ENCODE measurements around the gene PHC2. TPM values are rescaled to one million over a fixed set of nuclear protein-coding genes. Genes with fewer than 3 reads are reported as not detected.

The PHC2 gene
- total RNA-seq, 2 experiments from 2014 or later, result 37.7 to 39.5 TPM

GRCh38 chr1:33397125-33397506, 33.8 kb downstream of the PHC2 start:
- POLR2A ChIA-PET, result no interaction called here
- no peak for DNase-seq

DNA sequence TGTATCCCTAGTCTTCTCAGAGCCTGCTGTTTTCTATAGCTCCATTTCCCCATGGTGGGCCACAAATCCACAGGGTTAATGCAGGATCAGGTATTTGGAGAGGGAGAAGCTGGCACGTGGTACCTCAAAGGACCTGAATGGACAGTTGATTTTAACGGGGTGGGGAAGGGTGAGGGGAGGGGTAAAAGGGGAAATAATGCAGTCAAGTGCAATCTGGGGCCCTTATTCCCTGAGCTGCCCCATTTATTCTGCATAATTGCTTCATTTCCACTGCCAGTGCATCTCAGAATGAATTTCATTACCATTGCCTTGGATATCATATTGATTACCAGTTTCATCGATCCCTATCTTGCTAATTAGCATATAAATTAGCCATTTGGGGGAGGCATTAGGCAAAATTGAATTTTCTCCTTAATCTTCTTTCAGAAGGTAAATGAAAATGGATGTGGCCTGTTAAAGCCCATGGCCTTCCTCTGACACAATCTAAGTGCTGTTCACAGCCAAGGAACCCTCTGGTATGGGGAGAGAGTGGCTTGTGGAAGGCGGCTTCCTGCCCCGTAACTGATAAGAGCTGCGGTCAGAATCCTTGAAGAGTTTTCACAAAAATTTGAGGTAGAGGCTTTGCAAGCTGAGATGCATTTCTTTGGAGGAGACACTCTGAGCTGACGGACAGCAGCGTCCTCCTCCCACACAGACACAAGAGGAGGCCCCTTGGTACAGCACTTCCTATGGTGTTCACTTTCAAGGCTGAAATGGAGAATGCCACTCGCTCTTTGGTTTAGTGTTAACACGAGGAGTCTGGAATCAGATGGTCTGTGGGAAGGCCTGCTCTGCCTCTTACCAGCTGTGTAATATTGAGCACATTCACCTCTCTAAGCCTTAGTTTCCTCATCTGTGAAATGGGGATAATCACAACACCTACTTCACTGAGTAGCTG, 34.4 kb downstream of the PHC2 start:
- Histone ChIP-seq H3K4me1 (ENCODE audit: insufficient read depth, low read length) (peaks cover 6% of the 10 kb centered on the region), H3K4me3 (ENCODE audit: low read length) (no peak overlapping the region), H3K27me3 (ENCODE audit: control insufficient read depth in 1 of 2, insufficient read depth in 2 of 2, low read length in 2 of 2) (no peaks in the 10 kb centered on the region), H3K36me3 (ENCODE audit: insufficient read depth, low read length) (no peaks in the 10 kb centered on the region), H3K9me3 (ENCODE audit: control insufficient read depth in 1 of 2, insufficient read depth in 1 of 2, low read length in 2 of 2) (no peaks in the 10 kb centered on the region), H3K27ac (ENCODE audit: low read depth in 1 of 2, low read length in 2 of 2) (no peak overlapping the region)
- intact Hi-C loops (cut with DNase I, micrococcal nuclease), result no loop called here
- no peaks in the 10 kb centered on the region for H3K9me3 Mint-ChIP-seq
- ChIA-PET POLR2A (no interaction called here), CTCF (no interaction called here)
- H3K4me1 Mint-ChIP-seq (ENCODE audit: low read depth), result peaks cover 7% of the 10 kb centered on the region
- ATAC-seq (ENCODE audit: poor library complexity) (no peak), DNase-seq (no peak)
- peaks cover 11% of the 10 kb centered on the region for H3K27me3 Mint-ChIP-seq
- TF ChIP-seq CTCF (IDR thresholded peaks at IDR 0.05), result no peak
- no peak overlapping the region for H3K4me3 Mint-ChIP-seq
- no peak overlapping the region for H3K27ac Mint-ChIP-seq
- no peaks in the 10 kb centered on the region for H3K36me3 Mint-ChIP-seq (ENCODE audit: low read depth)

More at GRCh38 chr1:33397125-33397506, 33.8 kb downstream of the PHC2 start:
- no peaks in the 10 kb centered on the region for H3K9me3 ChIP-seq (ENCODE audit: control insufficient read depth in 1 of 2, insufficient read depth in 1 of 2, low read length in 2 of 2)
- H3K4me1 ChIP-seq (ENCODE audit: insufficient read depth, low read length), result peaks cover 6% of the 10 kb centered on the region
- peaks cover 5% of the 10 kb centered on the region for H3K27me3 Mint-ChIP-seq
- no peak overlapping the region for H3K27ac ChIP-seq (ENCODE audit: low read depth in 1 of 2, low read length in 2 of 2)
- H3K27me3 ChIP-seq (ENCODE audit: control insufficient read depth in 1 of 2, insufficient read depth in 2 of 2, low read length in 2 of 2), result no peaks in the 10 kb centered on the region
- H3K4me3 Mint-ChIP-seq, result no peak overlapping the region
- no peaks in the 10 kb centered on the region for H3K36me3 ChIP-seq (ENCODE audit: insufficient read depth, low read length)
- H3K4me1 Mint-ChIP-seq (ENCODE audit: low read depth), result peaks cover 7% of the 10 kb centered on the region
- CTCF ChIA-PET, result no interaction called here
- no peak for TF ChIP-seq CTCF (IDR thresholded peaks at IDR 0.05)
- intact Hi-C loops (cut with DNase I, micrococcal nuclease), result no loop called here
- no peaks in the 10 kb centered on the region for H3K9me3 Mint-ChIP-seq
- no peak overlapping the region for H3K27ac Mint-ChIP-seq
- ATAC-seq (ENCODE audit: poor library complexity), result no peak
- H3K36me3 Mint-ChIP-seq (ENCODE audit: low read depth), result no peaks in the 10 kb centered on the region
- H3K4me3 ChIP-seq (ENCODE audit: low read length), result no peak overlapping the region

DNA sequence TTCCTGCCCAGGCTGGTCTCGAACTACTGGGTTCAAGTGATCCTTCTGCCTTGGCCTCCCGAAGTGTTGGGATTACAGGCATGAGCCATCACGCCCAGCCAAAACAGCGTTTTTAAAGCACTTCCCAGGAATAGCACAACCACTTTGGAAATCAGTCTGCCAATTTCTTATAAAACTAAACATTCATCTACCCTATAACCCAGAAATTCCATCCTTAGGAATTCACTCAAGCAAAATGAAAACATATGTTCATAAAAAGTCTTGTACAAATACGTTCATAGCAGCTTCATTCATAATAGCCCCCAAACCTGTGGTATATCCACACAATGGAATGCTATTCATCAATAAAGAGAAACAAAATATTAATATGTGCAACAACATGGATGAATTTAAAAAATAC, 36.1 kb downstream of the PHC2 start:
- Histone ChIP-seq H3K4me3 (ENCODE audit: low read length) (no peak overlapping the region), H3K36me3 (ENCODE audit: insufficient read depth, low read length) (no peaks in the 10 kb centered on the region), H3K9me3 (ENCODE audit: control insufficient read depth in 1 of 2, insufficient read depth in 1 of 2, low read length in 2 of 2) (no peaks in the 10 kb centered on the region), H3K4me1 (ENCODE audit: insufficient read depth, low read length) (peaks cover 6% of the 10 kb centered on the region), H3K27ac (ENCODE audit: low read depth in 1 of 2, low read length in 2 of 2) (no peak overlapping the region), H3K27me3 (ENCODE audit: control insufficient read depth in 1 of 2, insufficient read depth in 2 of 2, low read length in 2 of 2) (no peaks in the 10 kb centered on the region)
- intact Hi-C loops (cut with DNase I, micrococcal nuclease), result no loop called here
- ChIA-PET CTCF (no interaction called here), POLR2A (no interaction called here)
- H3K27ac Mint-ChIP-seq, result no peak overlapping the region
- no peak for TF ChIP-seq CTCF (IDR thresholded peaks at IDR 0.05)
- H3K27me3 Mint-ChIP-seq, result peaks cover 11% of the 10 kb centered on the region
- no peak for DNase-seq
- no peak overlapping the region for H3K4me3 Mint-ChIP-seq
- H3K36me3 Mint-ChIP-seq (ENCODE audit: low read depth), result no peaks in the 10 kb centered on the region
- peaks cover 7% of the 10 kb centered on the region for H3K4me1 Mint-ChIP-seq (ENCODE audit: low read depth)
- no peak for ATAC-seq (ENCODE audit: poor library complexity)
- H3K9me3 Mint-ChIP-seq, result no peaks in the 10 kb centered on the region

Data from CD4-positive, alpha-beta T cell (primary cell).